IMR-90 (cell line): ENCODE measurements around the gene HOXD8. TPM values are rescaled to one million over a fixed set of nuclear protein-coding genes. Genes with fewer than 3 reads are reported as not detected.

Source experiments
- ATAC-seq: fragments of 200-7000 bp; cut with Tn5 transposase; 2 replicates; pipeline ENCODE4 v1.9.1; 2020; ENCODE audit warnings: low read depth, mild to moderate bottlenecking, moderate library complexity
- BruUV-seq: library from RNA; stranded (reverse); fragments of 400-500 nt; replicated peaks from 2 replicates; lab custom pipeline; 2021; lab: Mats Ljungman, UMichigan
- CTCF ChIA-PET: fragments of 300-600 bp; formaldehyde crosslinking; extraction: SDS; loops from one replicate; lab custom pipeline; 2021; ENCODE audit warnings: antibody characterized with exemption; lab: Yijun Ruan, JAX
- POLR2A ChIA-PET: fragments of 300-600 bp; sonication (Branson Sonifier 250); formaldehyde crosslinking; loops from one replicate; lab custom pipeline; 2022; ENCODE audit warnings: antibody characterized with exemption; ENCODE audit not compliant: unreplicated experiment; lab: Charles Lee
- DNase-seq: peaks from one replicate; pipeline ENCODE4 v3.0.0; 2013
- H2AFZ ChIP-seq: replicated peaks from 2 replicates; pipeline ENCODE3; 2013; ENCODE audit warnings: low read length, mild to moderate bottlenecking; ENCODE audit not compliant: poor library complexity
- H2AK5ac ChIP-seq: 2 replicates; pipeline ENCODE4 v1.6.1; 2013; ENCODE audit warnings: low read depth, low read length, inconsistent platforms
- H2AK9ac ChIP-seq: replicated peaks from 2 replicates; pipeline ENCODE3; 2013; ENCODE audit warnings: mild to moderate bottlenecking, low read depth, low read length, moderate library complexity; ENCODE audit not compliant: poor library complexity
- H2BK120ac ChIP-seq: 2 replicates; pipeline ENCODE4 v1.6.1; 2013; ENCODE audit warnings: low read depth, low read length, inconsistent platforms
- H2BK15ac ChIP-seq: 3 replicates; pipeline ENCODE4 v1.6.1; 2013; ENCODE audit warnings: low read depth, low read length, inconsistent platforms
- H2BK20ac ChIP-seq: 2 replicates; pipeline ENCODE4 v1.6.1; 2013; ENCODE audit warnings: low read depth, mild to moderate bottlenecking, inconsistent platforms, low read length, moderate library complexity
- H2BK5ac ChIP-seq: 2 replicates; pipeline ENCODE4 v1.6.1; 2013; ENCODE audit warnings: mild to moderate bottlenecking, low read depth, low read length, inconsistent platforms; ENCODE audit not compliant: poor library complexity, severe bottlenecking
- H3K14ac ChIP-seq: replicated peaks from 2 replicates; pipeline ENCODE4 v1.6.1; 2013; ENCODE audit warnings: low read depth, low read length, inconsistent platforms
- H3K18ac ChIP-seq: 2 replicates; pipeline ENCODE4 v1.6.1; 2013; ENCODE audit warnings: low read depth, low read length, control low read depth
- H3K23ac ChIP-seq: 2 replicates; pipeline ENCODE4 v1.6.1; 2013; ENCODE audit warnings: low read depth, low read length, inconsistent platforms
- H3K27ac ChIP-seq: 2 replicates; pipeline ENCODE4 v1.5.1; 2013; ENCODE audit warnings: mild to moderate bottlenecking, control low read depth, low read length; ENCODE audit not compliant: insufficient read depth
- H3K27me3 ChIP-seq: 2 replicates; pipeline ENCODE4 v1.6.1; 2013; ENCODE audit warnings: low read length; ENCODE audit not compliant: control insufficient read depth, insufficient read depth
- H3K36me3 ChIP-seq: 2 replicates; pipeline ENCODE4 v1.6.1; 2013; ENCODE audit warnings: low read length, mixed read lengths; ENCODE audit not compliant: control insufficient read depth, insufficient read depth
- H3K4ac ChIP-seq: 2 replicates; pipeline ENCODE4 v1.6.1; 2013; ENCODE audit warnings: low read depth, low read length, inconsistent platforms
- H3K4me1 ChIP-seq: 2 replicates; pipeline ENCODE4 v1.6.1; 2013; ENCODE audit warnings: low read length, mixed read lengths; ENCODE audit not compliant: control insufficient read depth, insufficient read depth
- H3K4me2 ChIP-seq: 2 replicates; pipeline ENCODE4 v1.6.1; 2013; ENCODE audit warnings: low read depth, mild to moderate bottlenecking, control low read depth, low read length, moderate library complexity
- H3K4me3 ChIP-seq: 2 replicates; pipeline ENCODE4 v1.5.1; 2013; ENCODE audit warnings: low read depth, mild to moderate bottlenecking, control low read depth, low read length, moderate library complexity; ENCODE audit not compliant: insufficient read depth
- H3K56ac ChIP-seq: 2 replicates; pipeline ENCODE4 v1.6.1; 2013; ENCODE audit warnings: low read length, inconsistent platforms; ENCODE audit not compliant: insufficient read depth; ENCODE audit errors: extremely low read depth
- H3K79me1 ChIP-seq, 2 experiments: 2 replicates each; pipeline ENCODE4 v1.6.1; 2013; ENCODE audit warnings: low read length in 2 of 2, inconsistent platforms in 1 of 2, low read depth in 1 of 2
- H3K9ac ChIP-seq: 2 replicates; pipeline ENCODE4 v1.6.1; 2013; ENCODE audit warnings: low read depth, low read length, control low read depth
- H3K9me1 ChIP-seq: 2 replicates; pipeline ENCODE4 v1.6.1; 2013; ENCODE audit warnings: low read length, inconsistent platforms; ENCODE audit not compliant: insufficient read depth
- H3K9me3 ChIP-seq: 2 replicates; pipeline ENCODE4 v1.6.1; 2013; ENCODE audit warnings: low read length; ENCODE audit not compliant: control insufficient read depth, insufficient read depth
- H4K20me1 ChIP-seq: 2 replicates; pipeline ENCODE4 v1.6.1; 2013; ENCODE audit warnings: low read length, inconsistent platforms; ENCODE audit not compliant: insufficient read depth
- H4K5ac ChIP-seq: 2 replicates; pipeline ENCODE4 v1.6.1; 2013; ENCODE audit warnings: mild to moderate bottlenecking, low read depth, low read length, control low read depth
- H4K8ac ChIP-seq, 2 experiments: 2 replicates each; pipeline ENCODE4 v1.6.1; 2013; ENCODE audit warnings: low read depth in 2 of 2, low read length in 2 of 2, control low read depth in 1 of 2, inconsistent platforms in 1 of 2
- H4K91ac ChIP-seq: 2 replicates; pipeline ENCODE4 v1.6.1; 2013; ENCODE audit warnings: low read depth, low read length, inconsistent platforms; ENCODE audit not compliant: insufficient read depth
- BHLHE40 ChIP-seq: fragments of 150-350 bp; IDR thresholded peaks from 2 replicates; pipeline ENCODE4 v1.6.1; 2016; ENCODE audit warnings: mild to moderate bottlenecking, low read depth, low read length
- CEBPB ChIP-seq: IDR thresholded peaks from 2 replicates; pipeline ENCODE4 v1.6.1; 2012; ENCODE audit warnings: low read depth, low read length, improper control_type of control experiment
- CHD1 ChIP-seq: IDR thresholded peaks from 2 replicates; pipeline ENCODE4 v1.6.1; 2012; ENCODE audit warnings: low read depth, low read length, improper control_type of control experiment
- FOS ChIP-seq: fragments of 150-350 bp; IDR thresholded peaks from 2 replicates; pipeline ENCODE4 v1.6.1; 2016; ENCODE audit warnings: low read depth, low read length
- MAFK ChIP-seq: IDR thresholded peaks from 2 replicates; pipeline ENCODE4 v1.6.1; 2012; ENCODE audit warnings: low read depth, low read length, improper control_type of control experiment
- MAZ ChIP-seq: IDR thresholded peaks from 2 replicates; pipeline ENCODE4 v1.6.1; 2012; ENCODE audit warnings: low read depth, mild to moderate bottlenecking, low read length, improper control_type of control experiment, moderate library complexity, borderline replicate concordance
- MXI1 ChIP-seq: IDR thresholded peaks from 2 replicates; pipeline ENCODE4 v1.6.1; 2012; ENCODE audit warnings: low read depth, mild to moderate bottlenecking, low read length, moderate library complexity, borderline replicate concordance
- NFE2L2 ChIP-seq: fragments of 150-350 bp; IDR thresholded peaks from 2 replicates; pipeline ENCODE4 v1.6.1; 2016; ENCODE audit warnings: low read depth, mild to moderate bottlenecking, low read length
- POLR2A ChIP-seq: IDR thresholded peaks from 2 replicates; pipeline ENCODE4 v1.6.1; 2012; ENCODE audit warnings: mild to moderate bottlenecking, low read depth, low read length
- RAD21 ChIP-seq: IDR thresholded peaks from 2 replicates; pipeline ENCODE4 v1.6.1; 2012; ENCODE audit warnings: low read length, improper control_type of control experiment
- RCOR1 ChIP-seq: IDR thresholded peaks from 2 replicates; pipeline ENCODE4 v1.6.1; 2012; ENCODE audit warnings: mild to moderate bottlenecking, low read length, improper control_type of control experiment; ENCODE audit not compliant: insufficient replicate concordance
- RFX5 ChIP-seq: IDR thresholded peaks from 2 replicates; pipeline ENCODE4 v1.8.0; 2012; ENCODE audit warnings: low read depth, mild to moderate bottlenecking, low read length, moderate library complexity
- SMC3 ChIP-seq: fragments of 150-350 bp; IDR thresholded peaks from 2 replicates; pipeline ENCODE4 v1.6.1; 2016; ENCODE audit warnings: low read depth, mild to moderate bottlenecking, antibody characterized with exemption, low read length, moderate library complexity
- WGBS, 2 experiments: methylation state at CpG; one replicate each; pipeline versions ENCODE4 v1.1.5 to v1.1.7; 2013; ENCODE audit warnings: missing lambda C conversion rate in 2 of 2; ENCODE audit not compliant: insufficient read length in 1 of 2; ENCODE audit errors: extremely low coverage in 2 of 2; 5-methylcytosine and 5-hydroxymethylcytosine counted together
- dilution Hi-C: fragments of 300-500 bp; cut with HindIII; formaldehyde crosslinking; loops from one replicate; pipeline ENCODE4 v1.14.3; 2018; ENCODE audit warnings: low sequenced_read_pairs; ENCODE audit not compliant: unreplicated experiment
- in situ Hi-C: fragments of 300-500 bp; cut with MboI; formaldehyde crosslinking; loops from 3 replicates; pipeline ENCODE4 v1.14.3; 2019; ENCODE audit warnings: low sequenced_read_pairs, inconsistent platforms, mixed read lengths
- intact Hi-C: fragments of 100-400 bp; cut with micrococcal nuclease; formaldehyde crosslinking; loops from 2 replicates; pipeline ENCODE4 v1.10.0; 2022
- polyA plus RNA-seq, 3 experiments: library from polyadenylated mRNA; depleted of rRNA; stranded (reverse); fragments of >200 nt; gene quantifications; 2 replicates each; pipeline ENCODE4 v1.2.3, GENCODE V29; 2012; ENCODE audit warnings: low replicate concordance in 1 of 3
- total RNA-seq: library from RNA; depleted of rRNA; stranded (reverse); fragments of >200 nt; gene quantifications from 2 replicates; pipeline ENCODE4 v1.2.3, GENCODE V29; 2012
- TF ChIP-seq, protein P1 (sequence below): conservative IDR thresholded peaks from 2 replicates; pipeline ENCODE4 v1.5.1; 2012; ENCODE audit warnings: mild to moderate bottlenecking, low read depth, low read length, improper control_type of control experiment
- TF ChIP-seq, protein P2 (sequence below): fragments of 150-350 bp; IDR thresholded peaks from 2 replicates; pipeline ENCODE4 v1.6.1; 2017; ENCODE audit warnings: mild to moderate bottlenecking, antibody characterized with exemption, low read length, low read depth
- TF ChIP-seq, protein P3 (sequence below): fragments of 150-350 bp; IDR thresholded peaks from 2 replicates; pipeline ENCODE4 v1.6.1; 2016; ENCODE audit warnings: low read depth, mild to moderate bottlenecking, low read length, moderate library complexity, borderline replicate concordance

HOXD8 gene
- total and polyA plus RNA-seq, 2 of the 4 experiments (the other 2 are of a cell fraction): not detected

DNA sequence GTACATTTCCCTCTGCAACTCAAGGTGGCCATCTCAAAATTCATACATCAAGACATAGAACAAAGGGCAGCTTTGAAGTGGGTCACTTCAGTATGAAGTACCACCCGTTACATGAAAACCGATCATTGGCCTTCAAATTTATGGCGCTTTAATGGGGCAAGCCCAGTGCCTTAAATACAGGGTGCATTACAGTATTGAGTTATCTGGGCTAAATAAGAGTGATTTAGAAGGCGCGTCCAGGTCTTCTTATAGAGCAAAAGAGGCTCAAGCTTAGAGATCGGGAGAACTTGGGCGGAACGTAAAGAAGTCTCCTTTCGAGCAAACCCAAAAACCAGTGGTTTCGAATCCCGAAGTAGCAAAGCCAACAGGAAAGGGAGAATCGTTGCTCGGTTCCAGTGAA lies 34.7 kb downstream of the HOXD8 start:
- Histone ChIP-seq H2AK5ac (no peak overlapping the region), H3K9me1 (no peaks in the 10 kb centered on the region), H2BK5ac (no peak overlapping the region), H3K14ac (no peak overlapping the region), H4K91ac (no peak overlapping the region), H3K4me3 (no peak overlapping the region), H2AFZ (no peak overlapping the region), H3K18ac (no peak overlapping the region), H3K27ac (no peak overlapping the region), H3K9me3 (peaks cover 14% of the 10 kb centered on the region), H2AK9ac (no peak overlapping the region), H3K27me3 (peaks cover 72% of the 10 kb centered on the region), H2BK20ac (no peak overlapping the region), H3K4ac (no peak overlapping the region), H3K23ac (no peak overlapping the region), H4K8ac (no peak overlapping the region), H2BK120ac (no peak overlapping the region), H3K56ac (no peak overlapping the region), H3K4me1 (no peaks in the 10 kb centered on the region), H3K9ac (no peak overlapping the region), H4K5ac (no peak overlapping the region), H3K79me1 (no peaks in the 10 kb centered on the region), H3K36me3 (no peaks in the 10 kb centered on the region), H3K4me2 (no peak overlapping the region), H4K20me1 (no peaks in the 10 kb centered on the region), H2BK15ac (no peak overlapping the region)
- in situ Hi-C loops (no loop called here), intact Hi-C loops (no loop called here), dilution Hi-C loops (no loop called here)
- 4% methylated on average over 13 of the region's 13 CpGs; no CpG with 5 or more reads in 1 of the 2 experiments for WGBS, 2 experiments
- POLR2A ChIA-PET: no interaction called here
- no peak for DNase-seq
- BruUV-seq: no TSS peak
- no peak for TF ChIP-seq MAFK
- TF ChIP-seq BHLHE40: no peak
- no peak for TF ChIP-seq MXI1
- TF ChIP-seq, protein P1, sequence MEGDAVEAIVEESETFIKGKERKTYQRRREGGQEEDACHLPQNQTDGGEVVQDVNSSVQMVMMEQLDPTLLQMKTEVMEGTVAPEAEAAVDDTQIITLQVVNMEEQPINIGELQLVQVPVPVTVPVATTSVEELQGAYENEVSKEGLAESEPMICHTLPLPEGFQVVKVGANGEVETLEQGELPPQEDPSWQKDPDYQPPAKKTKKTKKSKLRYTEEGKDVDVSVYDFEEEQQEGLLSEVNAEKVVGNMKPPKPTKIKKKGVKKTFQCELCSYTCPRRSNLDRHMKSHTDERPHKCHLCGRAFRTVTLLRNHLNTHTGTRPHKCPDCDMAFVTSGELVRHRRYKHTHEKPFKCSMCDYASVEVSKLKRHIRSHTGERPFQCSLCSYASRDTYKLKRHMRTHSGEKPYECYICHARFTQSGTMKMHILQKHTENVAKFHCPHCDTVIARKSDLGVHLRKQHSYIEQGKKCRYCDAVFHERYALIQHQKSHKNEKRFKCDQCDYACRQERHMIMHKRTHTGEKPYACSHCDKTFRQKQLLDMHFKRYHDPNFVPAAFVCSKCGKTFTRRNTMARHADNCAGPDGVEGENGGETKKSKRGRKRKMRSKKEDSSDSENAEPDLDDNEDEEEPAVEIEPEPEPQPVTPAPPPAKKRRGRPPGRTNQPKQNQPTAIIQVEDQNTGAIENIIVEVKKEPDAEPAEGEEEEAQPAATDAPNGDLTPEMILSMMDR: no peak
- TF ChIP-seq CEBPB: no peak
- TF ChIP-seq POLR2A: no peak
- no peak for TF ChIP-seq CHD1
- TF ChIP-seq RCOR1: no peak
- no peak for TF ChIP-seq SMC3
- no peak for TF ChIP-seq FOS
- TF ChIP-seq RAD21: no peak
- TF ChIP-seq, protein P2, sequence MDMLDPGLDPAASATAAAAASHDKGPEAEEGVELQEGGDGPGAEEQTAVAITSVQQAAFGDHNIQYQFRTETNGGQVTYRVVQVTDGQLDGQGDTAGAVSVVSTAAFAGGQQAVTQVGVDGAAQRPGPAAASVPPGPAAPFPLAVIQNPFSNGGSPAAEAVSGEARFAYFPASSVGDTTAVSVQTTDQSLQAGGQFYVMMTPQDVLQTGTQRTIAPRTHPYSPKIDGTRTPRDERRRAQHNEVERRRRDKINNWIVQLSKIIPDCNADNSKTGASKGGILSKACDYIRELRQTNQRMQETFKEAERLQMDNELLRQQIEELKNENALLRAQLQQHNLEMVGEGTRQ: no peak
- TF ChIP-seq RFX5: no peak
- no peak for TF ChIP-seq MAZ
- TF ChIP-seq NFE2L2: no peak
- TF ChIP-seq, protein P3, sequence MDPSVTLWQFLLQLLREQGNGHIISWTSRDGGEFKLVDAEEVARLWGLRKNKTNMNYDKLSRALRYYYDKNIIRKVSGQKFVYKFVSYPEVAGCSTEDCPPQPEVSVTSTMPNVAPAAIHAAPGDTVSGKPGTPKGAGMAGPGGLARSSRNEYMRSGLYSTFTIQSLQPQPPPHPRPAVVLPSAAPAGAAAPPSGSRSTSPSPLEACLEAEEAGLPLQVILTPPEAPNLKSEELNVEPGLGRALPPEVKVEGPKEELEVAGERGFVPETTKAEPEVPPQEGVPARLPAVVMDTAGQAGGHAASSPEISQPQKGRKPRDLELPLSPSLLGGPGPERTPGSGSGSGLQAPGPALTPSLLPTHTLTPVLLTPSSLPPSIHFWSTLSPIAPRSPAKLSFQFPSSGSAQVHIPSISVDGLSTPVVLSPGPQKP: no peak
- CTCF ChIA-PET: no interaction called here
- ATAC-seq: no peak
